ENCODE results near the gene CCN2. TPM values are rescaled to one million over a fixed set of nuclear protein-coding genes. Genes with fewer than 3 reads are reported as not detected.

Gene CCN2, protein sequence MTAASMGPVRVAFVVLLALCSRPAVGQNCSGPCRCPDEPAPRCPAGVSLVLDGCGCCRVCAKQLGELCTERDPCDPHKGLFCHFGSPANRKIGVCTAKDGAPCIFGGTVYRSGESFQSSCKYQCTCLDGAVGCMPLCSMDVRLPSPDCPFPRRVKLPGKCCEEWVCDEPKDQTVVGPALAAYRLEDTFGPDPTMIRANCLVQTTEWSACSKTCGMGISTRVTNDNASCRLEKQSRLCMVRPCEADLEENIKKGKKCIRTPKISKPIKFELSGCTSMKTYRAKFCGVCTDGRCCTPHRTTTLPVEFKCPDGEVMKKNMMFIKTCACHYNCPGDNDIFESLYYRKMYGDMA
- total RNA-seq (2014; rRNA removed; shearing (Covaris generic)), result 82.6 and 86.6 TPM in 2 replicates

DNA sequence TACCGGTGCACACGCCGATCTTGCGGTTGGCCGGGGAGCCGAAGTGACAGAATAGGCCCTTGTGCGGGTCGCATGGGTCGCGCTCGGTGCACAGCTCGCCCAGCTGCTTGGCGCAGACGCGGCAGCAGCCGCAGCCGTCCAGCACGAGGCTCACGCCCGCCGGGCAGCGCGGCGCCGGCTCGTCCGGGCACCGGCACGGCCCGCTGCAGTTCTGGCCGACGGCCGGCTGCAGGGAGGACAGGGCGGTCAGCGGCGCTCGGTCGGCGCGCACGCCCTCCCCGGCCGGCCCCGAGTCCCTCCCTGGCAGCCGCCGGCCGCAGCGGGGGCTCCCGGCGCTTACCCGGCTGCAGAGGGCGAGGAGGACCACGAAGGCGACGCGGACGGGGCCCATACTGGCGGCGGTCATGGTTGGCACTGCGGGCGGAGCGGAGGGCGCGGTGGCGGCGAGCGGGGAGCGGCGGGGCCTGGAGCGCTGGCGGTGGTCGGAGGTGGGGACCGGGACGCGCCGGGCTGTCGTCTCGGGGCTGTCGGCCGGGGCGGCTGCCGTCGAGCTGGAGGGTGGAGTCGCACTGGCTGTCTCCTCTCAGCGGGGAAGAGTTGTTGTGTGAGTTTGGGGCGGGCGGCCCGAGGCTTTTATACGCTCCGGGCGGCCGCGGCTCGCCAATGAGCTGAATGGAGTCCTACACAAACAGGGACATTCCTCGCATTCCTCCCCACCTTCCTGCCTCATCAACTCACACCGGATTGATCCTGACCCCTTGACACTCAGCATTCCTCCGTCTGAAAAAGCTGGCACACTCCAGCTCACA lies at the start of gene CCN2:
Gene CCN2, minus strand, starts transcription at position 606 of the 809 bp plus-strand sequence. Its CDS starts 200 bp downstream, at position 406.
- DNase-seq (ENCODE audit: low read depth), result peak; percentile 97

DNA sequence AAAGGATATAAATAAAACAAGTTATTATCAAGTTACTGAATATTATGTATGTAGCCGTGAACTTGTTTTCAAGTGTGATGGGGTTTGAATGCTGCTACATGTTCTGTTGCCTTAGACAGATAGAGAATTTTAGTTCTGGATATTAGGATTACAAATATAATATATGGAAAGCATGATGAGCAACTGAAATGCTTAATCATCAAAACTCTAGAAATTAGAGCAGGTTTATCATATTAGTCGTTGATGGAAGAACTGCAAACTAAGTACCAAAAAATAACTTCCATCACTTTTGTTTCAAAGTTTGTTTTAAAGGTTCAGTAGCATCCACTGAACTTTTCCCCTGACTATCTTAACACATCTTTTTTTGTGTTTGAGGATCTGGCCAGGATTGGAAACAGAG lies 49.1 kb upstream of the CCN2 start:
- DNase-seq (ENCODE audit: low read depth), result no peak

DNA sequence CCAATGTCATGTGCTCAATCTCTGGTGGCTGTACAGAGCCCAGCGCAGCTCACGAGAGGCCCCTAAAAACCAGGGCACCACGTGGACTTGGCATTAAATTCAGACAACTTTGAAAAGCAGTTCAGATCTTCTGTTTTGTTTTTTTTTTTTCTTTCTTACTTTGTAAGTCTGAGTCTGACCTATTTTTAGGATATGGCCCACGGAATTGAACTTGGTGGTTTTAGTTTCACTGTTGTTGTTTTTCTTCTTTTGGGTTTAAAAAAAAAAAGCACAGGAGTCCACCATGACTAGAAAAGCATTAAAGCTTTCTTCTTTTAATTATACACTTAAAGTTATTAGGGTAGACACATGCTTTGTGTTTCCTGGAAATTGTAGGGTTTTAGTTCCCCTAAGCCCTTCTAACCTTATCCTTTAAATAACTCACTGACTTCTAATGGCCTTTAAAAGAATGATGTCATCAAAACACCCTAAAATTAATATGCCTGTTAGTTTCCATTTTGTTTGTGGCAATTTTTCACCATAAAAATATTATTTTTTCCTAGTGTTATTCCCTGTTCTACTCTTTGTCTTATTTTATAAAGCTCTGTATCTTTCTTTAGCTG lies 48.5 kb upstream of the CCN2 start:
- DNase-seq (ENCODE audit: low read depth), result no peak

DNA sequence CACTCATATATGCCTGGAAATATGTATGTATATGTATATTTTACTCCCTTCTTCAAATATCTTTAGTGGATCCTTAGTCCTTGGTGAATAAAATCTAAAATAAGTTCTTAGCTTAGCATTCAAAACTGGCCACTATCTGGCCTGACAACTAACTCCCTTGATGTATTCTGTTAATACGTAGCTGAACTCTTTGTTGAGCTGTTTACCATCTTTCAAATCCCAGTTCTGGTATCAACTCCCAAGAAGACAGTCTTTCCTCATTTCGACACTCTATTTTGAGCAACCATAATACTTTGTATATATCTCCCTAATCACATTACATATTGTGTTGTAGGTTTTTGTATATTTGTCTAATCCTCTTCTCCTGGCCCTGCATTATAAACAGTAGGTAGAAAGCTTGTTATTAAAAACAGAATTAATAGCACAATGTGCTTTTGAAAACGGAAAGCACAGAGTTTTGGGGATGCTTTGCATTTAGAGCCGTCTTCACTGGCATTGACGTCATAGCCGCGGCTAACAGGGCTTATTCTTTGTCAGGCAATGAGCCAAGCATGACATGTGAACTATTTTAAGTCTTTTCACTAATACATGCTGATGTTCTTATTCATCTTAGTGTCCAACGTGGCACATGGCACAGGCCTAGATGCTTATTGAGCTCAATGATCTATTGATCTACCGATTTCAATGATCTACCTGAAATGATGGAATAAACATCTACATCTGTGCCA lies 47.2 kb upstream of the CCN2 start:
- DNase-seq (ENCODE audit: low read depth), result no peak

DNA sequence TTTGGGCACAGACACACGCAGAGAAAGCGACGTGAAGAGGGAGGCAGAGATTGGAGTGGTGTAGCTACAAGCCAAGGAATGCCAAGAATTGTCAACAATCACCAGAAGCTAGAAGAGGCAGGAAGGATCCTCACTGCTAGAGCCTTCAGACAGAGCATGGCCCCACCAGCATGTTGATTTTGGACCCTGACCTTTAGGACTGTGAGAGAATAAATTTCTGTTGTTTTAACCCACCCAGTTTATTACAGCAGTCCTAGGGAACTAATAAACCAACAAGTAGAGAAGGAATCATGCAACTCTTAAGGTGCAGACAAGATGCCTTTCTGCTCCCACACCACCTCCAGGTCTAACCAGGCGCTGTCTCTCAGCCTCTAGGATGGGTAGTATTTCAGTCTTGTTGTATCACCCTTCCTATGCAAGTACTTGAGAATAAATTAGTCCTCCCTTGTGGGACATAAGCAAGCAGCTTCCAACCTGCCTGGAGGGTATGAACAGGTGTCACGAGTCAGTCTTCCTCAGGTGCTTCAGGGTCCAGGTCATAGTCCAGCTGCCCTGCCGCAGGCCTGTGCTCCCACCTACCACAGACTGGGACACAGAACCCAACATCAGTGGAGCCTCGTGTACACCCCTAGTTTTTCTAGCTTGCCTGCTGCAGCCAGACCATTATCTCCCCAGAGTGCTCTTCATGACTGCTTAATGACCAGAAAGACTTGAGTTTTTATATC lies 46.4 kb upstream of the CCN2 start:
- DNase-seq (ENCODE audit: low read depth), result no peak

DNA sequence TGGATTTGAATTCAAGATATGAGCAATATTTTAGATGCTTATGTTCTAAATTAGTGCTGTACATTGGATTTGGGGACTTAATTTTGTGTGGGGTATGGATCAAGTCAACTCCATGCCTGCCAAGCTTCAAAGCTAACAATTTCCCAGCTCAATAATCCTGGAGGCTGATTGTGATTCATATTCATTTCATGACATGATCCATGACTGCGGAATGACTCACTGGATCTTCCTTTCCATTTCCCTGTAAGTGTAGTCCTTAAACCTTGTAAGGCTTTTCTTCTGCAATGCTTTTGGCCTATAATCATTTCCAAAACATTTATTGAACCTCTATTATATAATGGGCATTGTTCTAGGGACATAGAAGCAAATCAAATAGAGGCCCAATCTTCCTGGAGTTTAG lies 44.7 kb upstream of the CCN2 start:
- DNase-seq (ENCODE audit: low read depth), result peak; percentile 83

DNA sequence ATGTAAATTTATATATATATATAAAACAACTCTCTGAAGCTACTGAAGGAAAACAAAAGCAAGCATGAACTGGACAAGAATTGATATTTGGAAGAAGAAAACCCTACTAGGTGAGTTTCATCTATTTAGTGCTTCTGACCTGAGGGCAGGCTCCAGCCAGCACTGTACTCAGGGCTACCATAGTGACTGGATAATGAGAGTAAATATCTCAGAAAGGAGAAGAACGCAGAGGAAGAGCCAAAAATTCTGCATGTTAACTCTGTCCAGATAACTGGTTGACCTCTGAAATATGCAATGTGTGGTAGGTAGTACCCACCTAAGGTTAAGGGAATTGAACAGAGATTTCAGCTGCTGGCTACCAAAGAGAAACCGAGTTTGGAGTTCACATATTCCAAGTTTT lies 41.4 kb upstream of the CCN2 start:
- no peak for DNase-seq (ENCODE audit: low read depth)

DNA sequence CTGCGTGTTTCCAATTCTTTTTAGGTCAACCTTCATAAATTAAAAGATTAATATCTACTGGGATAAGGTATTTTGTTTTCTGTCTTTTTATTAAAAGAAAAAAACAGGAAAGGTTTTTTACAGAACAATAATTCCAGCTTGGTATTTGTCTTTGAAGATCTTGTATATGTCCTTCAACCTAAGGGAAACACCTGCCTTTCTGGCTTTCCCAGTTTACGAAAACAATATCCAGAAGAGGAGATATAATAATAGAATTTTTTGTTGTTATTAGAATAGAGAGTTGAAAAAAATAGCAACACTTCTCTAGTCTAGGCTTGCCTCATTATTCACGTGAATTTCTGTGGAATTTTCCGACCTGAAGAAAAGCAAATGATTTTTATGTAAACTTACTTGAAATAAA lies 37.9 kb upstream of the CCN2 start:
- no peak for DNase-seq (ENCODE audit: low read depth)

DNA sequence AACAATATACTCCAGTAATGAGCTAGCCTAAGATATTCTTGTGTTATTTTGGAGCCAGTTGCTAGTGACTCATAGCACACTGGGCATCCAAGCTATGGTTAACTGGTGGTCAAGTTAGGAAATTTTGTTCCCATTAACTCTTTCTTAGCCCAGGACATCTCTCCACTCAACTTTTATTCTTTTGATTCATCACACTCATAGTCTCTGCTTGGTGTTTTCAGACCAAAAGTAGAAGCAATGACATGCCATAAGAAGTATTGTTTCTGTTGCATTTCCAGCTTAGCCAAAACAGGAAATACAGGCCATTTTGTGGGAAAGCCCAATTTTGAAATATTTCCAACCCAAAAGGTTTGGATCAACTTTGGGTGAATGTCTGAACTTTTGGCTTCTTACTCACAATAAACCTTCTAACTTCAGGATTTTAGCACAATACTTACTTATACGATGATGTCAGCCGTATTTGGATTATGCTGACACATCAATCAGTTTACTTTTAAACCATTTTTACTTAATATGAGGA lies 31.6 kb upstream of the CCN2 start:
- DNase-seq (ENCODE audit: low read depth), result peak; percentile 67

DNA sequence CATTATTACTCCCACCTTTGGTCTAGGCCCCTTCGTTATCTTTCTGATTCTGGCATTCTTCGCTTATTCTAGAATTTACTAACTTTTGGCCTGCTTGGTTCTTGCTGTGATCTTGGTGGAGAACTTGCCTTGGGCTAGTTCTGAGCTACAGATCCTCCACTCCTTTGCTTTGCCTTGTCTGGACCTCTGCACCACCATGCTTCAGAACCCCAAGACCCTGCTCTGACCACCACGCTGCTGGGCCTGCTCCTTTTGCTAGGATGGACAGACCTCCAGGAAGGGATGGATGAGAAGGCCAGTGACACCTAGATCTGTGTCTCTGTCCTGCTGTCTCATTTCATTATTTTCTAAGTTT lies 30.4 kb upstream of the CCN2 start:
- no peak for DNase-seq (ENCODE audit: low read depth)

DNA sequence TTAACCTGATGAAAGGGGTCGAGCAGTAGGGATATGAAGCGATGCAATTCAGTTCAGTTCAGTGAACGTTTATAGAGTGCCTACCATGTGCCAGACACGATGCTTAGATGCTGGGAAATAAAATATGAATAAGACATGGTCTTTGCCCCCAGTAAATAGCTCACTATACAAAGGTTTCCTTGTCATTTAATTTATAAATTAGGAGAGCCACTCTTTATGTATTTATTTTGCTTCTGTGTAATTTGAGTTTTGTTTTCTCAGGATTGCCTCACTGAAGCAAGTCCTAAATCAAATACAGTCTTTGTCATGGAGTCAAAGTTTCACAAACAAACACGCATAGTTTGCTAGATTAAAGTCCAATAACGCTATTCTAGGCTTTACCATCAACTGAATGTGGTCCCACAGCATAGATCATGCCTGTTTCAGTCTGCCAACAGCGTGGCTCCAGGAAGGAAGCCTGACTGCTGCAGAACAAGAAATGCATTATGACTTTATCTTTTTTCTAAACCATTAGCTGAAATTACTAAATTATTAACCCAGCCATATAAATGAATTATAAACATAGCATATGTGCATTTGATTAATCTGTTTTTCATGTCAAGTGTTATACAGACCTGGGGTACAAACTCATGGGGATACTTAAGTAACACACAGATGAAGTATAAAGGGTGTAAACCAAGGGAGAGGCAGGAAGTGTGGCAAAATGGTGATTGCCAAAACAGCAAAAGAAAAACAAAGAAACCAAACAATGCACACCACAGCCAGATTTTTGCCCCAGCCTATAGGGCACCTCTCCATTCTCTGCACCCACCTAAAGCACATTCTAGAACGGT lies 29.8 kb upstream of the CCN2 start:
- DNase-seq (ENCODE audit: low read depth), result peak; percentile 6

DNA sequence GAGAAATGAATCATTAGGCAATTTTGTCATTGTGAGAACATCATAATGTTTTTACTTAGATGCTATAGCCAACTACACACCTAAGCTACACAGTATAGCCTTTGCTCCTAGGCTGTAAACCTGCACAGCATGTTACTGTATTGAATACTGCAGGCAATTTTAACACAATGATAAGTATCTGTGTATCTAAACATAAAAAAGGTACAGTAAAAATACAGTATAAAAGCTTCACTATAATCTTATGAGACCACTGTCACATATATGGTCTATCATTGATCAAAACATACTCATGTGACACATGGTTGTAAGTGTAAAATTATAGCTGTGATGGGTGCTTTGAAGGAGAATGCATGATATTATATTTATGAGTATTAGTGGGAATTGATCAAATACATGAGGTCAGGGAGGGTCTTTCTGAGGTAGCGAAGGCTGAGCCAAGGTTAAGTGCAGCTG lies 29.2 kb upstream of the CCN2 start:
- no peak for DNase-seq (ENCODE audit: low read depth)

DNA sequence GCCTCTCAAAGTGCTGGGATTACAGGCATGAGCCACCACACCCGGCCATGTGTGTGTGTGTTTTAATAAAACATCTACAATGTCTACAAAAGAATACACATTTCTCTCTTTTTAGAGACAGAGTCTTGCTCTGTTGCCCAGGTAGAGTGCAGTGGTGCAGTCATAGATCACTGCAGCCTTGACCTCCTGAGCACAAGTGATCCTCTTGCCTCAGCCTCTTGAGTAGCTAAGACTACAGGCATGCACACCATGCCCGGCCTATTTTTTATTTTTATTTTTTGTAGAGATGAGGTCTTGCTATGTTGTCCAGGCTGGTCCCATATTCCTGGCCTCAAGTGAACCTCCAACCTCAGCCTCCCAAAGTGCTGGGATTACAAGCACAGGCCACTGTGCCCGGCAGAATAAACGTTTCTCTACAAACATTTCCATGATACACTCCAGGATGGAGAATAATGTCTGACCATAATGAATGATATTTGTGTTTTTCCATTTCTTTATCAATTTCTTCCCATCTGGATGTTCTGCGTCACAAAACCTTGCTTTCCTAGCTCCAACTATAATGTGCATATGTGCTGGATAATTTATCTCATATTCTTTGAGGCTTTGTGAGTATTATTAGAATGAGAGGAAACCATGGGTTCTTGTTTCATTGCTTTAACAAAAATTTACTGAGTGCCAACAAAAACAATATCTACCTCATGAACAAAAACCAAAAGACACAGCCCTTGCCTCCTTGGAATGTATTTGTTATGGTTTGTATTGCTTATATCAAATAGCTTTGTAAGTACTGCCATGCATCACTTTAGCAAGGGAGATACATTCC lies 28.6 kb upstream of the CCN2 start:
- peak; percentile 71 for DNase-seq (ENCODE audit: low read depth)

DNA sequence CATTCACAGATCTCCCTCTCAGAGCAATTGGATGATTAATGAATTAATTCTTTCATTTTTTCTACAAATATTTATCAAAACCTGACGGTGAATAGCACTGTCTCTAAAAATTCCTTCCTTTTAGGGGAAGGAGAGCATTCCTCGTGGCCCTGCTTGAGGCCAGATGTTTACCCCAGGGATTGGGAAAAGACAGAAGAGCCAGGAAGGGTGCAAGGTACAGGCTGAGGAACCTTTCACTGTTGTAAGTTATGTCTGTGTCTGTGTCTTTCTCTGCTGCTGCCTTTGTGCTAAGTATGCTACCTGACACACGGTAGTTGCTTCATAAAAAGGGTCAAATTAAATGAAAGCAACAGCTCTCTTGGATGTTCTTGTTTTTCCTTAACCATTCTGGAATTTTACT lies 27.4 kb upstream of the CCN2 start:
- DNase-seq (ENCODE audit: low read depth), result no peak

DNA sequence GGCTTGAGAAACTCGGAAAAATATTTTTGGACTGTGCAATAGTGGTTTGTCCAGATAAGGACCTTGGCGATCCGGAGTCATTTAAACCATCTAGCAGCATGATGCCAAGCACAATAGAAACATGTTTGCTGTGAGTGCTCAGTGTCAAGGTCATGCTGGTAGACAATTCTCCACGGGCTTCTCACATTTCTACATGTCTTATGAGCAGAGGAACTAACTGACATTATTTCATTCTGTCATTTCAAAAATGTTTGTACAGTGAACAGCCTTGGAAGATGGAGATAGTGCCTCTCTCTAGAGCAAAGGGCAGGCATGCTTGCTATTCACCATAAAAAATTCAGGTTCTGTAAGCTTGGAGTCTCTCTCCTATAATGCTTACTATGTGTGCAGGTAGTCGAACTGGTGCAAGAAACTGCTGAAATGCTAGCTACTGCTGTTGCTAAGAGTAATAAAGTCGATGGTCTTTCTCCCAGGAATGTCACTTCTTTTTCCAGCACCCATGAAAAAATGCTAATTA lies 25.4 kb upstream of the CCN2 start:
- DNase-seq (ENCODE audit: low read depth), result no peak

DNA sequence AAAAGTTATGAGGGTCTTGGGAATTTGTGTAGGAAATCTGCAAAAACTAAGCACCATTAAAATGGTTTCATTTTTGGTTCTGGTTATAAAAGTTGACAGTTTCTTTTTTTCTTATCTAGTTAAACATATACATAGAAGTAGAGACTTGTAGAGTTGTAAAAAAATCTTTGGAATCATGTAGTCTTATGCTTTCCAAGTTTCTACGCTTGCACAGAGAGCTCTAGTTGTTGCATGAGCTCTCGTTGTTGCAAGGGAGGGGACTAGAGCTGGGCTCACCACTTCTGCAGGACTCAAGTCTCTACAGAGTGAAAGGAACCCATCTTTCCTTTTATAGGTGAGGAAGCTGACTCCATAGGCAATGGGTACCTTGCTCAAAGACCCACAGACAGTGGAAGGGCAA lies 21.6 kb upstream of the CCN2 start:
- DNase-seq (ENCODE audit: low read depth), result no peak

DNA sequence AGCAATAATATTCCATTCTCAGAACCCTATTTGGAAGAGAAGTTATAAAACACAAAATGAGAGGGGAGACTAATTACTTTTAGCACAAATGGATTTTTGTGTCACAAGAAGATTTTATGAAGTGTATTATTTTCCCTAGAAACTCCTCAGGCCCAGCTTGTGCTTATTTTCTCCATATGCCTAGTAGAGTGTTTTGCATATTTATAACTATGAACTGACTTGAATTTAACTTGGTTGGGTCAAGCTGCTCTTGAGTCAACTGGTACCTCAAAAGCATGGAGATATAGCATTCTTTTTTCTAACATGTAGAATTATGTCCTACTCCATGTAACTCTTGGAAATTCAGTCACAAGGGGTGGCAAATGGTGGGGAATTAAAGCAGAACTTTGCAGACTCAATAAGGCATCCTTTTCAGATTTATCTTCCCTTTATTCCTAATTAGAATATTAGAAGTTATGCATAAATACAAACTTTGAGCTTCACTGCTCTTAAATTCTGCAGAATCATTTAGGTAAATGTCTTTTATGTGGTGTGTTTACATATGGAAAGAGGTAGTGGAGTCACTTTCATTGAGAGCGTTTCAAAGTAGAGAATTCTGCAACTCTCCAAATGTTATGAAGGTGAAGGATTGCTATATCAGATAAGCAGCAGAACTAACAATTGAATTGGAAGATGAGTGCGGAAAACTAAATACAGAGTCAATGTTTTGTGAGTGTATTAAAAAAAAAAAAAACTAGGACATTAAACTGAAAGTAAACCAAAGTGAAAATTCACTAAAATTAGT lies 19.1 kb upstream of the CCN2 start:
- DNase-seq (ENCODE audit: low read depth), result no peak

DNA sequence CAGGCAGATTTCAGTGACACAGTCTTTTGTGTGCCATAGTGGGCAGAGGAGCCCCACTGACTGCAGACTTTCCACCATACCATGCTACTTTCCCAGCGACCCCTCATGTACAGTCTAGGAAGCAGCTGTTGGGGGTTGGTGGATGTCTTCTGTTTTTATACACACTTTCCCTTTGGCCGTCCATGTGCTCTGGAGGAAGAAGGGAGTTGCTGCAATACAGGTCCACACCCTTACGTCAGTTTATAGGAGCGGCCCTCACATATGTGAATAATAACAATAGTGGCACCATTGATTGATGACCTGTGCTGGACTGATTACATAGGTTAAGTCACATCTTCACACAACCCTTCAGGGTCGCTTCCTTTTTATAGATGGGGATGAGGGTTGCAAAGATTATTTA lies 17.5 kb upstream of the CCN2 start:
- DNase-seq (ENCODE audit: low read depth), result no peak

Measured in Daoy (cell line).